ENCODE data around the gene ARL8B.

ARL8B gene

DNA sequence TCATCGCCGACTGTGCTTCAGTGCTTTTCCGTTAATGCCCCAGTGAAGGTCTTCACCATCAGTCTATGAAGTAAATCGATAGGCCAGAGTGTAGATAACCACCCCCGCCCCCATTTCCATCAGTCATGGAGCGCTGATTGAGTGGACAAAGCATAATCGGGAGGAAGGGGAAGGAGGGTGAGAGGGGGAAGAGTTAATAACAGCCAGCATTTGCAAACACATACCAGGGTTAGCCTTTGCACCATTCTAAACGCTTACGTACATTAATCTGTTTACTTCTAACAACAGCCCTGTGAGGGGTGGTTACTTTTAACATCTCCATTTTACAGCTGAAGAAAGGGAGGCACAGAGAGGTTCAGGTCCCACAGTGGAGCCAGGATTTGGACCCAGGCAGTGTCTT, 92.3 kb downstream of the ARL8B start:
- Histone ChIP-seq H3K36me3 (no peaks in the 10 kb centered on the region; the same call in 1 of the 2 replicates), H3K27me3 (no peaks in the 10 kb centered on the region), H3K4me3 (ENCODE audit: low read depth, low read length) (no peak overlapping the region), H3K9me3 (no peaks in the 10 kb centered on the region), H3K4me1 (no peaks in the 10 kb centered on the region)
- TF ChIP-seq, protein P1, sequence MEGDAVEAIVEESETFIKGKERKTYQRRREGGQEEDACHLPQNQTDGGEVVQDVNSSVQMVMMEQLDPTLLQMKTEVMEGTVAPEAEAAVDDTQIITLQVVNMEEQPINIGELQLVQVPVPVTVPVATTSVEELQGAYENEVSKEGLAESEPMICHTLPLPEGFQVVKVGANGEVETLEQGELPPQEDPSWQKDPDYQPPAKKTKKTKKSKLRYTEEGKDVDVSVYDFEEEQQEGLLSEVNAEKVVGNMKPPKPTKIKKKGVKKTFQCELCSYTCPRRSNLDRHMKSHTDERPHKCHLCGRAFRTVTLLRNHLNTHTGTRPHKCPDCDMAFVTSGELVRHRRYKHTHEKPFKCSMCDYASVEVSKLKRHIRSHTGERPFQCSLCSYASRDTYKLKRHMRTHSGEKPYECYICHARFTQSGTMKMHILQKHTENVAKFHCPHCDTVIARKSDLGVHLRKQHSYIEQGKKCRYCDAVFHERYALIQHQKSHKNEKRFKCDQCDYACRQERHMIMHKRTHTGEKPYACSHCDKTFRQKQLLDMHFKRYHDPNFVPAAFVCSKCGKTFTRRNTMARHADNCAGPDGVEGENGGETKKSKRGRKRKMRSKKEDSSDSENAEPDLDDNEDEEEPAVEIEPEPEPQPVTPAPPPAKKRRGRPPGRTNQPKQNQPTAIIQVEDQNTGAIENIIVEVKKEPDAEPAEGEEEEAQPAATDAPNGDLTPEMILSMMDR (IDR thresholded peaks at IDR 0.05; ENCODE audit: low read depth, low read length) = no peak
- DNase-seq = no peak

GRCh38 chr3:5217824-5218595, 95.9 kb downstream of the ARL8B start:
- Histone ChIP-seq H3K4me3 (ENCODE audit: low read depth, low read length) (no peak overlapping the region), H3K9me3 (no peaks in the 10 kb centered on the region), H3K27me3 (no peaks in the 10 kb centered on the region), H3K36me3 (no peaks in the 10 kb centered on the region; the same call in 1 of the 2 replicates), H3K4me1 (no peaks in the 10 kb centered on the region)
- TF ChIP-seq, protein P1 (IDR thresholded peaks at IDR 0.05; ENCODE audit: low read depth, low read length) = no peak
- DNase-seq = no peak

- Histone ChIP-seq H3K27me3 (no peaks in the 10 kb centered on the region), H3K4me3 (ENCODE audit: low read depth, low read length) (no peak overlapping the region), H3K9me3 (no peaks in the 10 kb centered on the region), H3K4me1 (no peaks in the 10 kb centered on the region), H3K36me3 (no peaks in the 10 kb centered on the region; the same call in 1 of the 2 replicates)
- TF ChIP-seq, protein P1 (IDR thresholded peaks at IDR 0.05; ENCODE audit: low read depth, low read length) = no peak
- DNase-seq = no peak
Observed at GRCh38 chr3:5218815-5219214, 96.7 kb downstream of the ARL8B start.

- no peaks in the 10 kb centered on the region for H3K9me3 ChIP-seq
- no peaks in the 10 kb centered on the region; the same call in 1 of the 2 replicates for H3K36me3 ChIP-seq
- TF ChIP-seq, protein P1 (IDR thresholded peaks at IDR 0.05; ENCODE audit: low read depth, low read length) = no peak
- no peaks in the 10 kb centered on the region for H3K27me3 ChIP-seq
- H3K4me1 ChIP-seq = no peaks in the 10 kb centered on the region
- no peak for DNase-seq
- H3K4me3 ChIP-seq (ENCODE audit: low read depth, low read length) = no peak overlapping the region
Observed at GRCh38 chr3:5219216-5219615, 97.1 kb downstream of the ARL8B start.

- no peaks in the 10 kb centered on the region for H3K9me3 ChIP-seq
- H3K4me3 ChIP-seq (ENCODE audit: low read depth, low read length) = no peak overlapping the region
- TF ChIP-seq, protein P1 (IDR thresholded peaks at IDR 0.05; ENCODE audit: low read depth, low read length) = no peak
- DNase-seq = no peak
- H3K36me3 ChIP-seq = no peaks in the 10 kb centered on the region
- H3K27me3 ChIP-seq = no peaks in the 10 kb centered on the region
- no peaks in the 10 kb centered on the region for H3K4me1 ChIP-seq
Observed at GRCh38 chr3:5220193-5220592, 98.1 kb downstream of the ARL8B start.

GRCh38 chr3:5220667-5221431, 98.8 kb downstream of the ARL8B start:
- Histone ChIP-seq H3K4me3 (ENCODE audit: low read depth, low read length) (no peak overlapping the region), H3K9me3 (no peaks in the 10 kb centered on the region), H3K4me1 (no peaks in the 10 kb centered on the region), H3K27me3 (no peaks in the 10 kb centered on the region), H3K36me3 (no peaks in the 10 kb centered on the region)
- no peak for DNase-seq
- TF ChIP-seq, protein P1 (IDR thresholded peaks at IDR 0.05; ENCODE audit: low read depth, low read length) = no peak
